Measurements from ENCODE around the gene FCMR.
"Not testable (repeated sequence)": the region's sequence is repeated elsewhere in the genome, so short reads cannot be mapped to it uniquely, and the experiment has no call there.

Gene FCMR

DNA sequence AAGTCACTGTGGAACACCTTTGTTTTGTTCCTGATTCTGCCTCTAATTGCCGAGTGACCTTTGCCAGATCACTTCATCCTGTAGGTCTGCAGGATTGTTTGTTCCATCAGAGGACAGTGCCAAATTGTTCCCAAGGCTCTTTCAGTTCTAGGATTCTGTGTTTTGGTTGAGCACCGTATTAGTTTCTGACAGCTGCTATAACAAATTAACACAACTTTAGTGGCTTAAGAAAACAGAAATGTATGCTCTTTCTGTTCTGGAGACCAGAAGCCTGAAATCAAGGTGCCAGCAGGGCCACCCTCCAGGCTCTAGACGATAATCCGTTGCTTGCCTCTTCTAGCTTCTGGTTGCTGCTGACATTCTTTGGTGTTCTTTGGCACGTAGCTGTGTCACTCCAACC is 27.9 kb upstream of the FCMR start:
- DNase-seq, result no peak

DNA sequence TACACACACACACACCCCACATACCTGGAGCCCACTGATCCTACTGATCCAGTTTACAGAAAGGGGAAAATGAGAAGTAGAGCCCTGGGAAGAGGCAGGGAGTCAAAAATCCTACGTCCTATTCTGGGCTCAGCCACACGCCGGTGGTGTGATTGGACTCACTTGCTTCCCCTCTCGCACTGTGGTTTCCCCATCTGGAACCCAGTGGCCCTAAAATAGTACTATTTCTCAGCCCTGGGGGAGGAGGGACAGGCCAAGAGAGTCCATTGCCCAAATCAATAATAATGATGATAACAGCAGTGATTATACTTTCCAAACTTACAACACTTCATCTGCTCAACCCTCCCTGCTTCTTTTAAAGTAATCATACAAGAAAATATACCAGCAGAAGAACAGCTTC is 27.5 kb upstream of the FCMR start:
- DNase-seq, result no peak

DNA sequence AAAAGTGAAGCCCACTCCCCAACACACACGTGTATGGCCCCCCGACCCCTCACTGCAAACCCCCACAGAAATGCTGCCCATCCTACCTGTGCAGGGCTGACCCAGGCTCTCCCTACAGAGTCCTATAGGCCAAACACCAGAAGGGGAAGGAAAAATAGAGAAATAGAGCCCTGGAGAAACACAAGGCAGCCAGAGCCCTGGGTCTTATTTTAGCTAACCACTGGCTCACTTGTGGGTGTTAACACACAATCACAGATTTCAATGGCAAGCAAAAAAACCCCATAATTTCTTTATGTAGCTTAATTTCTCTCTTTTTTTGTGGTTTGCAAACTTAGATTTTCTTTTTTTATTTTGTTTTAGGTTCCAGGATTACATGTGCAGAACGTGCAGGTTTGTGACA is 25.5 kb upstream of the FCMR start:
- DNase-seq, result no peak

DNA sequence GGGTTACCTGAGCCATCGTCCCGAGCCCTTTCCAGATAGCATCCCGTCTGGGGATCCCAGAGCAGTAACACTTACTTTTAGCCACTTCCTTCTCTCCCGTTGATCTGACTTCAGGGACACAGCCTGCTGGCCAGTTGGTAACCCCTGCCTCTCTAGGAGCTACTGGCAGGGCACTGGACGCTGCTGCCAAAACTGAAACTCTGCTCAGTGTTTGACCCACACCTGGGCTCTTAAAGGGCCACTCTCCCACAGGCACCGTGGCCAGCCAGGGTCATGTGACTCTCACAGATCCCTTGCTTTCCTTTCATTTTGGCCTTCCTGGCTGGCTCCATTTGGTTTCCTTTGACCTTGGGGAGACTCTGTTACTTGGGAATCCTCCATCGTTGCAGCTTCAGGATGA is 24.5 kb upstream of the FCMR start, which contains the start of gene PIGR:
Gene PIGR, minus strand, starts transcription at position 206 of the 400 bp plus-strand sequence. CDS start 5,935 bp downstream, outside the sequence.
- no peak for DNase-seq

DNA sequence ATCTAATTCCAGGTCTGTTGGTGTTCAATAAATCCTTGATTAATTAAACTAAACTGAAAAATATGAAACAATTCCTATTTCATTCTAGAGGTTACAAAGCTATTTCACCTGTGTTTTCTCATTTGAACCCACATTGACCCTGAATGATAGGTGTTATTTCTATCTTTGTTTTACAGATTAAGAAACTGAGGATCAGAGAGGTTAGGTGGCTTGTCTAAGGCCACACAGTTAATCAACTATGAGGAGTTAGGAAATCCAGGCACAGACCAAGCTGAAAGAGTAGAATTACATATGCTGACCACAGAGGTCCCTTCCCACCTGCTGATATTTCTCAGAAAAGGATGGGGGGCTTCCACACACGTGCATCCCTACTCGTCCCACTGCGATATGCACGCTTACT is 24.0 kb upstream of the FCMR start:
- no peak for DNase-seq

DNA sequence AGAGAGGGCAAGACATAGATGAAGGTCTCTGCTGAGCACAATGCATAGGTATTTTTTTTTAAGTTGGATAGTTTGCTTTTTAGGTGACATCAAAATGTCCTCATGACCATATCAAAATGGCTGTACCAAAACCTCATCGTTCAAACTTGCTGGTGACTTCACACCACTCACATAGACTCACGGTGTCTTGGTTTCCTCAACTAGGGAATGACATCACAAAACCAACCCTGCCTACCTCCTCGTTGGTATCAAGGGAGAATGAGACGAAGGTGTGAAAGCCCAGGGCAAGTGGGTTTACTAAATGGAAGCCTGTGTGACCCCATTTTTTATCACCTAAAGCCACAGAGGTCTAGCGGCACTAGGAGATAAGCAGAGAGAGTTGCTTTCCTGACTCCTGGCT is 23.0 kb upstream of the FCMR start:
- DNase-seq, result no peak

DNA sequence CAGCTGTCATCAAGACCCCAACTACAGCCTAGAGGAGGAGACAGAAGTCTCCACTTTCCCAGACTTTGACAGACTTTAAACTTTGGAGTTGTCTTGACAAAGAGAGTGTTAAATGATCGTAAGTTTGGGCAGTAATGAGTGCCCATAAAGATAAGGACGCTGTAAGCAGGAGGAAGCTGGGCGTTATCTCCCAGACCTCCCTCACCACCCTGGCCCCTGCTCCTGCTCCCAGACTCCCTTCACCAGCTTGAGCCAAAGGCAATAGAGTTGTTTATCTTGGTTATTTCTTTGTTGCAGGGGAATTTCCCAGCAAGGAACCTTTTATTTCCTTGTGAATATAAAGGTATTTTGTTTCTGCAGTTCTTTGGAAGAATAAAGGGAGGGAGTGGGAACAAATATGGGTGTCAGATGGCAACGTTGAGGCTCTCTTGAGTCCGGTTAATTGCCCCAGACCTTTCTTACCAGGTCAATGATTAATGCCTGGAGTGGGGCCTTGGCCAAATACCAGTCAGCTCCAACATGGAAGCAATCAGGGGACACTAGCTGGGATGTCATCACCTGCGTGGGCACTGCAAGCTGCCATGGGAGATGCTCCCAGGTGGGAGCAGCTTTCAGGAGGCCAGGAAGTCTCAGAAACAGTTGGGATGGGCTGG is 20.2 kb upstream of the FCMR start:
- DNase-seq, result no peak

DNA sequence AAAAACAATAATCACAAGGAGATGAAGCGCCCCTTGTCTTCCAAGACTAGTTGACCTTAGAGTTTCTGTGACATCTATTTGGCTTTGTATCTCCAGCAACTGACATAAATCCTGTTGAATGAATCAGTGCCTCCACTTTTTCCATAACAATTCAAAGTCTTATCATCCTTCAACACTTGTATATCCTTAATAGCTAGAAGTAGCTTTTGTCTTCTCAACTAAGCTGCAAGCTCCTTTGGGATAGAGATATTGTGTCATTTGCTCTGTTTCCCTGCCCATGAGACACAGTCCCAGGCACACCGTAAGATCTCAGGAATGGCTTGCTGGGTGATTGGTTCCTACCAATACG is 18.8 kb upstream of the FCMR start:
- no peak for DNase-seq

DNA sequence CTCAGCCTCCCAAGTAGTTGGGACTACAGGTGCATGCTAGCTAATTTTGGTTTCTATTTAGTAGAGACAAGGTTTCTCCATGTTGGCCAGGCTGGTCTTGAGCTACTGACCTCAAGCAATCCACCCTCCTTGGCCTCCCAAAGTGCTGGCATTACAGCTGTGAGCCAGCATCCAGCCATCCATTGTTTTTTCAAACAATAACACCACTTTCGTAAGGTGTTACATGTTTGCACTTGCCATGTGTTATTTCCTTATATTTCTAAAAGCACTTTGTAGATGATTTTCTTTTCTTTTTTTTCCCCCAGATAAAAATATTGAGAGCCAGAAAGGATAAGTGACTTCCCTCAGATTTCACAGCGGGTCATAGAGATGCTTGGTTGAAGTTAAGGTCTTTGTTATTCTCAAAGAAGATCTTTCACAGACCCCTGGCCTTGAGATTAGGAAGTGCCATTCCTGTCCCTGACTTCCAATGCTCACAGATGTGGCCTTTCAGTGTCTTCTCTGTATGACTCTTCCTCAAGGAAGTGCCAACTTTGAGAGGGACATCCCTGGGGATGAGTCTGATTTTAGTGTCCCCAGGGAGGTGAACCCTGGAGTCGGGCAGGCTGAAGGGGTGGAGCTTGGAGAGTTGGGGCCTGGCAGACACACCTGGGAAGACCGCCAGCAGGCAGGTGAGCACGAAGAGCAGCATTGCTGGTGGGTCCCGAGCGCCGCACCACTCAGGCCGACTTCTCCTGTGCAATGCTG is 18.3 kb upstream of the FCMR start:
- no peak for DNase-seq

DNA sequence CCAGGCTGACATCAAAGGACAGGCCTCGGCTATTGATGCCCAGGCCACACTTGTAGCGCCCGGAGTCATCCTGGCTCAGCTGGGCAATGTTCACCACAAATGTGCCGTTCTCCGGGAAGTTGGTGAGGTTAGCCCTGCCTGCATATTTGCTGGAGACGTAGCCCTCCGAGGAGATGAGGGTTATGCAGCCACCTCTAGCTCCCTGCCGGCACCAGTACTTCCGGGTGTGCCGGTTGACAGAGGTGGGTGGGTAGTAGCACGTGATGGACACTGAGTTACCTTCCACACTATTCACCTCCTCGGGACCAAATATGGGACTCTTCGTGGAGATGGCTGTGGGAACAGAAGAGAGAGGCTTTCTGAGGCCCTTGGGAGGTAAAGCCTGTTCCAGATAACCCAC is 17.4 kb upstream of the FCMR start:
- no peak for DNase-seq

DNA sequence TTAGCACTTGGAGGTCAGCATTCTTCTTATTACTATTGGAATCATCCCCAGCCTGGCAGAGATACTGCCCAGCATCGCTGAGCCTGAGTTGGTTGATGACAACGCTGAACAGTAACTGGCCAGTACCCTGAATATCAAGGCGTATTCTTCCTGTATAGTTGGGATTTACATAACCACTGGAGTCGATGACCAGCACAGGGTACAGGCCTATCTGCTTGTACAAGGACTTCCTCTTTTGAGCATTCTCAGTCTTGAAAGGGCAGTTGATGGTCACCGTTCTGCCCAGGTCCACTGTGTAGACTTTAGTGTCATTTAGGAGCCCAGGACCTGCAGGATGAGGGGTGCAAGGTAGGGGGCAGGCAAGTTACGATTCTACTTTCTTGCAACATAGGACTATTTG is 15.7 kb upstream of the FCMR start:
- DNase-seq, result no peak

DNA sequence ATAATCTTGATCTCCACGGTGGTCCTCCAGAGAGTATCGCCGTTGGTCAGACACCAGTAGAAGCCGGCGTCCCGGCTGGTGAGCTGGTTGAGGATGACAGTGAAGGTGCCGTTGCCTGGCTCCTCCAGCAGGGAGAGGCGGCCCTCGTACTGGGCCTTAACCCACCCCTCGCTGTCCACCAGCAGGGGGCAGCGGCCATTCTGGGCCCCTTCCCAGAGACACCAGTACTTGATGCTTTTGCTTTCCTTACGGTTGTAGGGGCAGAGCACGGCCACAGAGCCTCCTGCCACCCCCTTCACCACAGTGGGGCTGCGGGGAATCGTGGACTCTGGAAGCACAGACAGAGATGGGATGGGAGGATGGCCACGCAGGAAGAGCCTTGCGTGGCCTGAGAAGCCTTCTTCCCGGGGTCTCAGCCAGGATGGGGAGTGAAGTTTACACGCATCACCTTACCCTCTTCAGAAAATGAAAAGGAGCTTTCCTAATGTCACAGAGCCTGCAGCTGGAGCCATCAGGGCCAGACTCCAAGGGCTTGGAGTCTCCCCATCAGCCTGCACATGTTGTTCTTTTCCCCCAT is 13.8 kb upstream of the FCMR start:
- DNase-seq, result peak; percentile 48

DNA sequence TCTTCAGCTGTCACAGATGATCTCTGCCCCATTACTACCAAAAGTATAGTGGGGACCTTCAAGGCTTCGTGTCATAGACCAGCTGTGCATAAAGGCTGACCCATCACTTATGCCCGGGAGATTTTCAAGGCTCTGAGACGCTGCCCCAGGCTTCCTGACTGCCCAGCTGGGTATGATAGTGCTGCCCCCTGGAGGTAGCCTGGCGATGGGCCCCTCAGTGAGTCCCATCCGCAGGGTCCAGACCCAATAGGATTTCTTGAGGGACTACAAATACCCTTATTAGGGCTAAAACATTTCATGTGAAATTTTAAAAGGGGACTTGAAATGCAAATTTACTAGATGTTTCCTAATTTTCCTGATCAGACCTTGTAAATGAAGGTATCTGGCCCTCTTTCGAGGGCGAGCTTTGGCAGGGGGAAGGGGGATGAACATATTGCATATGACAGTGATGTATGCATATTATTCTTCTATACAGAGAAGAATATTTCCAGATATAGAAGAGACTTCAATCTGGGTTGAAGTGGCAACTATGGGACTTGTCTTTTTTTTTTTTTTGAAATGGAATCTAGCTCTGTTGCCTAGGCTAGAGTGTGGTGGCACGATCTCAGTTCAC is 11.7 kb upstream of the FCMR start:
- DNase-seq, result peak; percentile 74

DNA sequence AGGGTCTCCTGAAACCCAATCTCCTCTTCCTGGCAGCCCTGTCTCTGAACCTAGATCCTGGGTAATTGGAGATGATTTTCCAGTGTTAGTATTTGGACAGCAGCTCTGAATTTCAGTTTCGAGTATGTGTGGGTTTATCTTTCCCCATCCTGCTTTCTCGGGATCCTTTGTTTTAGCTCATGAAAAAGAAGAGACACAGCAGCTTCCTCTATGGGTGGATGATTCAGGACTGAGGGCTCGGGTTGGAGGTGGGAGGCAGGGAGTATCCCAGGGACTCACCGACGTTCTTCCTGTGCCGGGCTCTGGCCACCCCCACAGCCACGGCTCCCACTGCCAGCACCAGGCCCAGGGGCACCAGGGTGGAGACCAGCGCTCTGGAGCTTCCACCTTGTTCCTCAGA is 10.4 kb upstream of the FCMR start:
- no peak for DNase-seq

DNA sequence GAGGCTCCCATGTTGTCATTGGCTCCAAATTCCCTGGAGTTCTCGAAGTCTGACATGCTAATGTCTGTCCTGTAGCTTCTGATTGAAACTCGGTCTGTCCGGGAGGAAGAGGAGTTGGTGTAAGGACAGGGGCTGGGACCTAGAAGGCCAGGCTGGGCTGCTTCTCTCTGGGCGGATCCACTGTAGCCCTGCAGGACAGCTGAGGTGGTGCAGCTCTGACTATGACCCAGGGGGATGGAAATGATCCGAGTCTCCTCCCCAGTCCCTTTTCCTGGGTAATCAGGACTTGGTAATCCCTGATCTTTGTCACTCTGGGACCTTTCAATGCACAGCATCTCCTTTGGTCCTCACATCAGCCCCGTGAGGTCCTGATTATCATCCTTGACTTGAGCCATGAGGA is 10.0 kb upstream of the FCMR start:
- no peak for DNase-seq

DNA sequence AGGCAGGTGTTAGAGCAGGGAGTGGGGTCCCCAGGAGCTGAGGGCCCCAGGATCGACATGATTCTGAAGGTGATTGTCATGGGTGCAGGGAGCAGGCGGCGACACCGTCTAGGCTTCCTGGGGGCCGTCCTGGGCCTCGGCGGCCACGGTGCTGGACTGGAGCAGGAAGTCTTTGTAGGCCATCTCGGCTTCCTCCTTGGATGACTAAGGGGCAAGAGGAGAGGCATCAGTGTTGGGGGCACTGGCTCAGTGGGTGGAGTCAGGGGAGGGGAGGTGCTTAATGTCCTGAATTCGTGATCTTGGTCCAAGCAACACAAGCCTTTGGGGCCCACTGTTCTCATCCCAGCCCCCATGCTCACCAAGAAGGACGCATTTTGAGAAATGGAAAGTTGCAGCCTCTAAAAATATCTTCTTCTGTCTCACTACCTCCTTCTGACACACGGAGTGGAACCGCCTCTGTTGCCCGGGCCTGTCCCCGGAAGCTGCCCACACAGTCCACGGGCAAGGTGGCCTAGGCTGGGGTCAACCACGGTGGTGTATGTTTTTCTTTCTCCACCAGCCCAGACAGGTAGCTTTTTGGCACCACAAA is 8.6 kb upstream of the FCMR start:
- no peak for DNase-seq

DNA sequence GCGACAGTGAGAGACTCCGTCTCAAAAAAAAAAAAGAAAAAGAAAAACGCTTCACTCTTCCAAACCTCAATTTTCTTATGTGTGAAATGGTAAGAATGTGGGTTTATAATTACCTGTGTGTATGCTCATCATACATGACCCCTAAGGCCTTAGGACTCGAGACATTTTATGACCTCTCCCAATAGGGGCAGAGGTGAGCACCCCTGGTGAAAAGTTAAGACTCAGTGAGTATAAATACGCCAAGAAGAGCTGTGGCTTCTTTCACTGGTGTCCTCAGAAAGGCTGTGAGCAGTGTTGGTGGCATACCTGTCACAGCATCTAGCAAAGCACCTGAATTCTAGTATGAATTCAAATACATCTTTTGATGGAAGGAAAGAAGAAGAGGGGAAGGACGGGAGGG is 7.8 kb upstream of the FCMR start:
- DNase-seq, result no peak

DNA sequence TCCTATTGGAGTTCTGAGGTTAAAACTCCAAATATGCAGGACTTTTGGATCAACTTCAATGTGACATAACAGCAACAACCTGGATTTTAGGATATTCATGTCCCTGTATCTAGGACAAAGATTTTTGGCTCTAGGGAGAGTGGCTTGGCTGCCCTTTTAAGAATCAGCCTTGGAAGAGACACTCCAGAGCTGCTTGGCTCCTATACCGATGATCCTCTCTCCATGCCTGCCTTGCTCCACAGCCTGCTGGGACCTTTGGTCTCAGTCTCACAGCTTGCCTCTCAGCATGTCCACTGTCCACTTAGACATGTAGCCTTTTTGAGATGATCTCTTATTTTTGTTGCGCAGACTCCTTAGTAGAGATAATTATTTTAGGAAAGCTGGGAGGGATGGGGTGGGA is 4.5 kb upstream of the FCMR start:
- no peak for DNase-seq

DNA sequence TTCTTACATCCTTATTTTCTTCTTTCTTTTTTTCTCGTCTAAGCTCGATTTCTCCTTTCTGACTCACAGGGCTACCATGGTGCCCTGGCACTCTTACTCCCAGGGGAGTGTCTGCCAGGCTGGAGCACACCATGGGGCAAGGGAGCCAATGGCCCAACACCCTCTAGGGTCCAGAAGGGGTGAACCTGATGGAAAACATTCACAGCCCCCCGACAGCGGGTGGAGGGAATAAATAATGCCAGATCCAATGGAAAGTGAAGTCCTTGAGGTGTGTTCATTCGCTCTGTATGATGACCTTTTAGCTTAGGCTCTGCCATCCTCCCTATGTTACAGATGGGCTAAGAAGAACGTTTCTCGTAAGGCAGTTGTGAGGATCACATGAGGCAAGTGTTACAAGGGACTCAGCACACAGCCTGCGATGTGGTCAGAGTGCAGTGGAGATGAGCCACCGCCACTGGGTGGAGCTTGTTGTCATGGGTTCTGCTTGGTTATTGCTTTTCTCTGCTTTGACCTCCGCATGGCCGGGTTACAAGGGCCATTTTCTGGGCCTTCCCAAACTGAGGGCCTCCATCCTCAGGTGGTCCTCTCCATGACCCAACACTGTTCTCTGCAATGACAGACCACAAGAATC is 3.5 kb upstream of the FCMR start:
- DNase-seq, result peak; percentile 62

DNA sequence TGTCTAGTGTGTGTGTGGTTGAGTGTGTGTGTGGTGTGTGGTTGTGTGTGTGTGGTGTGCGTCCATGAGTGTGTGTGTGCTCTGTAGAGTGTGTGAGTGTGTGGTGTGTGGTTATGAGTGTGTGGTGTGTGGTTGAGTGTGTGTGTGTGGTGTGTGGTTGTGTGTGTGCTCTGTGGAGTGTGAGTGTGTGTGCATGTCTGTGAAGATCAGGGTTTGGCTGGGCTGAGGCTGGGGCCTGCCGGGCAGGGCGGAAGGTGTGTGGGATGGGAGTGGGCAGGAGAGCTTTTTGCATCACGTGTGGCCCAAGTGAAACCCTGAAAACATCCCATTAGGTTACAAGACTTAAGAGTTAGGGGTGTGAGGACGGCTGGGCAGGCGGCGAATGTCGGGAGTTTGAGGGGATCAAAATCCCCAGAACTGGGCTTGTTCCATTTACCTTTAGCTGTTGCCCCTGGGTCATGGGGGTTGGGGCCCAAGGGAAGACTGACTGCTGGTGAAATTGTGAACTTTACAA is 2.9 kb upstream of the FCMR start:
- no peak for DNase-seq

DNA sequence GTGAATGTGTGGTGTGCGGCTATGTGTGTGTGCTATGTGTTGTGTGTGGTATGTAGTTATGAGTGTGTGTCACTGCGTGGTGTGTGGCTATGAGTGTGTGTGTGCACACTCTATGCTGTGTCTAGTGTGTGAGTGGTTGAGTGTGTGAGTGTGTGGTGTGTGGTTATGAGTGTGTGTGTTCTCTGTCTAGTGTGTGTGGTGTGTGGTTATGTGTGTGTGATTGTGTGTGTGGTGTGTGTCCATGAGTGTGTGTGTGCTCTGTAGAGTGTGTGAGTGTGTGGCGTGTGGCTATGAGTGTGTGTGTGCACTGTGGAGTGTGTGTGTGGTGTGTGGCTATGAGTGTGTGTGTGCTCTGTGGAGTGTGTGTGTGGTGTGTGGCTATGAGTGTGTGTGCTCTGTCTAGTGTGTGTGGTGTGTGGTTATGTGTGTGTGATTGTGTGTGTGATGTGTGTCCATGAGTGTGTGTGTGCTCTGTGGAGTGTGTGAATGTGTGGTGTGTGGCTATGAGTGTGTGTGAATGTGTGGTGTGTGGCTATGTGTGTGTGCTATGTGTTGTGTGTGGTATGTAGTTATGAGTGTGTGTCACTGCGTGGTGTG is 2.3 kb upstream of the FCMR start:
- DNase-seq, result not testable (repeated sequence)

Measured in activated CD4-positive, CD25-positive, alpha-beta regulatory T cell treated with anti-CD3 and anti-CD28 coated beads, Interleukin-2, amount 50 U/mL, for 72 hours (primary cell).